Measurements from ENCODE around the gene CACNA2D2.

The CACNA2D2 gene

GRCh38 chr3:50491023-50491422, 12.4 kb downstream of the CACNA2D2 start:
- no peaks in the 10 kb centered on the region for H3K36me3 Mint-ChIP-seq
- H3K27me3 Mint-ChIP-seq: no peaks in the 10 kb centered on the region
- peaks cover 10% of the 10 kb centered on the region for H3K4me1 Mint-ChIP-seq (ENCODE audit: low read depth)
- H3K27ac Mint-ChIP-seq: no peak overlapping the region
- H3K9me3 Mint-ChIP-seq (ENCODE audit: low read depth): no peaks in the 10 kb centered on the region
- H3K4me3 Mint-ChIP-seq: no peak overlapping the region

- Mint-ChIP-seq H3K36me3 (no peaks in the 10 kb centered on the region), H3K4me1 (ENCODE audit: low read depth) (peaks cover 10% of the 10 kb centered on the region), H3K27ac (no peak overlapping the region)
These were observed 13.0 kb downstream of the CACNA2D2 start for GRCh38 chr3:50490424-50490823.

GRCh38 chr3:50487181-50487580, 16.3 kb downstream of the CACNA2D2 start:
- Mint-ChIP-seq H3K4me1 (ENCODE audit: low read depth) (peaks cover 12% of the 10 kb centered on the region), H3K4me3 (no peak overlapping the region), H3K9me3 (ENCODE audit: low read depth) (no peaks in the 10 kb centered on the region), H3K27ac (no peak overlapping the region), H3K36me3 (no peaks in the 10 kb centered on the region), H3K27me3 (no peaks in the 10 kb centered on the region)

More at GRCh38 chr3:50490424-50490823, 13.0 kb downstream of the CACNA2D2 start:
- Mint-ChIP-seq H3K9me3 (ENCODE audit: low read depth) (no peaks in the 10 kb centered on the region), H3K27me3 (no peaks in the 10 kb centered on the region), H3K4me3 (no peak overlapping the region)

- Mint-ChIP-seq H3K4me3 (no peak overlapping the region), H3K9me3 (ENCODE audit: low read depth) (no peaks in the 10 kb centered on the region), H3K27ac (no peak overlapping the region), H3K4me1 (ENCODE audit: low read depth) (peaks cover 15% of the 10 kb centered on the region), H3K27me3 (no peaks in the 10 kb centered on the region), H3K36me3 (no peaks in the 10 kb centered on the region)
These were observed 17.1 kb downstream of the CACNA2D2 start for GRCh38 chr3:50486219-50486888.

GRCh38 chr3:50484722-50485121, 18.7 kb downstream of the CACNA2D2 start:
- H3K4me3 Mint-ChIP-seq: no peak overlapping the region
- peaks cover 20% of the 10 kb centered on the region for H3K4me1 Mint-ChIP-seq (ENCODE audit: low read depth)
- H3K9me3 Mint-ChIP-seq (ENCODE audit: low read depth): no peaks in the 10 kb centered on the region
- H3K27me3 Mint-ChIP-seq: no peaks in the 10 kb centered on the region
- H3K27ac Mint-ChIP-seq: no peak overlapping the region
- no peaks in the 10 kb centered on the region for H3K36me3 Mint-ChIP-seq

DNA sequence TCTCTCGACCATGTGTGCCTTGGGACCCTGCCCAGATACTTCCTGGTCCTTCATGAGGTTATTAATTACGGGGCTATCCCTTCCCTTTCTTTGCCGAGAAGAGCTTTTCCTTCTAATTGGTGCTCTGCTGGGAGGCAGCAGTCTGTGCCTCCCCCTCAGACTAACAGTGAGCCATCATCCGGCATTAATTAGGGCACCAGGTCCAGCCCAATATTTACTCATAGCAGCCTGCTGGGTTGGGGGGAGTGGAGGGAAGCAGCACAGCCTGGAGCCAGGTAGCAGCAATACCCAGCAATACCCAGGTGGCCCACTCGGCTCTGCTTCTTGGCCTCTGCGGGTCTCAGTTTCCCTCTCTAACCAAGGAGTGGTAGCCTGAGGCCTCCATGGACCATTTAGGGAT, 20.1 kb downstream of the CACNA2D2 start:
- no peaks in the 10 kb centered on the region for H3K27me3 Mint-ChIP-seq
- H3K9me3 Mint-ChIP-seq (ENCODE audit: low read depth): no peaks in the 10 kb centered on the region
- no peak overlapping the region for H3K27ac Mint-ChIP-seq
- H3K4me3 Mint-ChIP-seq: no peak overlapping the region
- H3K4me1 Mint-ChIP-seq (ENCODE audit: low read depth): peaks cover 21% of the 10 kb centered on the region
- no peaks in the 10 kb centered on the region for H3K36me3 Mint-ChIP-seq

GRCh38 chr3:50481992-50482391, 21.4 kb downstream of the CACNA2D2 start:
- H3K36me3 Mint-ChIP-seq: no peaks in the 10 kb centered on the region

GRCh38 chr3:50480471-50480870, 23.0 kb downstream of the CACNA2D2 start:
- H3K27me3 Mint-ChIP-seq: no peaks in the 10 kb centered on the region
- peaks cover 21% of the 10 kb centered on the region for H3K4me1 Mint-ChIP-seq (ENCODE audit: low read depth)
- no peaks in the 10 kb centered on the region for H3K9me3 Mint-ChIP-seq (ENCODE audit: low read depth)
- H3K27ac Mint-ChIP-seq: no peak overlapping the region
- H3K4me3 Mint-ChIP-seq: no peak overlapping the region
- no peaks in the 10 kb centered on the region for H3K36me3 Mint-ChIP-seq

More at GRCh38 chr3:50481992-50482391, 21.4 kb downstream of the CACNA2D2 start:
- Mint-ChIP-seq H3K27me3 (no peaks in the 10 kb centered on the region), H3K4me3 (no peak overlapping the region), H3K9me3 (ENCODE audit: low read depth) (no peaks in the 10 kb centered on the region), H3K27ac (no peak overlapping the region), H3K4me1 (ENCODE audit: low read depth) (peaks cover 21% of the 10 kb centered on the region)

- Mint-ChIP-seq H3K36me3 (no peaks in the 10 kb centered on the region), H3K4me3 (no peak overlapping the region), H3K4me1 (ENCODE audit: low read depth) (peaks cover 21% of the 10 kb centered on the region), H3K27ac (peak overlapping the region; percentile 28), H3K27me3 (no peaks in the 10 kb centered on the region), H3K9me3 (ENCODE audit: low read depth) (no peaks in the 10 kb centered on the region)
These were observed 23.9 kb downstream of the CACNA2D2 start for GRCh38 chr3:50479523-50479922.

GRCh38 chr3:50478671-50479260, 24.7 kb downstream of the CACNA2D2 start:
- Mint-ChIP-seq H3K4me3 (no peak overlapping the region), H3K4me1 (ENCODE audit: low read depth) (peaks cover 27% of the 10 kb centered on the region), H3K27me3 (no peaks in the 10 kb centered on the region), H3K9me3 (ENCODE audit: low read depth) (no peaks in the 10 kb centered on the region), H3K27ac (no peak overlapping the region), H3K36me3 (no peaks in the 10 kb centered on the region)

DNA sequence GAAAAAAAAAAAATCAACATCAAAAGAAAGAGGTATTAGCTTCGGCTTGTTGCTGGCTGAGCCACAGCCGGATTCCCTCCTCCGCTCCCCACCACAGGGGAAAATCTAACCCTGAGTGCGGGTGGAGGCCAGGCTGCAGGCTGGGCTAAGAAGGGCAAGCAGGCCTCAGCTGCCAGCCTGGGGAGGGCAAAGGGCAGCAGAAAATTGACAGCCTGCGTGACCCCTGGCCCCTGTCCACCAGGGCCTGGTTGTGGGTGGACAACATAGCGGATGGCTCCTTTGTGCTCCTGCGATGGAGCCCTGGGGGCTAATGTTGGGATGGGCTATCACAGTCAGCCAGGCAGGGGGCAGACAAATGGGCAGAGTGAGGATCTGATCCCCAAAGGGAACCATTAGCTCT, 25.4 kb downstream of the CACNA2D2 start:
- Mint-ChIP-seq H3K27me3 (no peaks in the 10 kb centered on the region), H3K36me3 (no peaks in the 10 kb centered on the region), H3K27ac (no peak overlapping the region), H3K4me1 (ENCODE audit: low read depth) (peaks cover 33% of the 10 kb centered on the region), H3K4me3 (no peak overlapping the region), H3K9me3 (ENCODE audit: low read depth) (no peaks in the 10 kb centered on the region)

DNA sequence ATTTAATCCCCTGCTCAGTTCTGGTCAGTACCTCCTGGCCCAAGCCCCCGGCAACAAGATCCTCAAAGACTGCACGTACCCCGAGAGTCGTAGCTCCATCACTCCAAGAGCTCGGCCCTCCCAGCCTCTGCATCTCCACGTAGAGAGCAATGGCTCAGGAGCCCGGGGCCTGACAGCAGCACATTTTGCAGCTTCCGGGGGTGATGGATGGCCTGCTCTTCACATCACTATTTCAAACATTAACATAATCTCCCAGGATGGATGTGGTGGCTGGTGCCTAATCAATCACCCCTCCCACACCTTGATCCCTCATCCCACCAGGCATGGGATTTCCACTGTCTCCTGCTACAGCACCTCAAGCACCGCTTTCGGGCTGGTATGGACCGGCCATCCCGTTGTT, 28.1 kb downstream of the CACNA2D2 start:
- Mint-ChIP-seq H3K9me3 (ENCODE audit: low read depth) (no peaks in the 10 kb centered on the region), H3K27me3 (no peaks in the 10 kb centered on the region), H3K4me1 (ENCODE audit: low read depth) (peaks cover 20% of the 10 kb centered on the region), H3K27ac (no peak overlapping the region), H3K4me3 (no peak overlapping the region), H3K36me3 (no peaks in the 10 kb centered on the region)

DNA sequence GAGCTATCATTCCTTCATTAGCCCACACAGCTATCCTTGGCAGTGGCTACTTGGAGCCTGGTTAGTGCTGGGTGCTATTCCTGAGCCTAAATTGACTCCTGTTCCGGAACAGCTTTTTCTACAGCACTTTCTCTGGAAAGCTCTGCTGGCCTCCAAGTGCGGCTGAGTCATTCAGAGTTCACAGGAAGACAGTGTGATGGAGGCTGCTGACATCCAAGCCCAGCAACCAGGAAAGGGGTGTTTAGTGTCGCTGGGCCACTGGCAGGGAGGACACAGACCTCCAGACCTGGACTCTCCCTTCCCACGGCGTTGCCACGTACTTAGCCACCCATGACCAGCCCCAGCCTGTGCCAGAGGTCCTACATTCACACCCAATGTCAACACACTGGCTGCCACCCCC, 28.7 kb downstream of the CACNA2D2 start:
- H3K27me3 Mint-ChIP-seq: no peaks in the 10 kb centered on the region
- H3K4me1 Mint-ChIP-seq (ENCODE audit: low read depth): peaks cover 19% of the 10 kb centered on the region
- H3K9me3 Mint-ChIP-seq (ENCODE audit: low read depth): no peaks in the 10 kb centered on the region
- H3K36me3 Mint-ChIP-seq: no peaks in the 10 kb centered on the region
- no peak overlapping the region for H3K4me3 Mint-ChIP-seq
- H3K27ac Mint-ChIP-seq: no peak overlapping the region

GRCh38 chr3:50473768-50474167, 29.7 kb downstream of the CACNA2D2 start:
- no peak overlapping the region for H3K4me3 Mint-ChIP-seq
- H3K4me1 Mint-ChIP-seq (ENCODE audit: low read depth): peaks cover 17% of the 10 kb centered on the region
- no peak overlapping the region for H3K27ac Mint-ChIP-seq
- no peaks in the 10 kb centered on the region for H3K36me3 Mint-ChIP-seq
- no peaks in the 10 kb centered on the region for H3K27me3 Mint-ChIP-seq
- H3K9me3 Mint-ChIP-seq (ENCODE audit: low read depth): no peaks in the 10 kb centered on the region

GRCh38 chr3:50472958-50473357, 30.5 kb downstream of the CACNA2D2 start:
- no peaks in the 10 kb centered on the region for H3K9me3 Mint-ChIP-seq (ENCODE audit: low read depth)
- H3K36me3 Mint-ChIP-seq: no peaks in the 10 kb centered on the region
- H3K27me3 Mint-ChIP-seq: no peaks in the 10 kb centered on the region
- H3K4me3 Mint-ChIP-seq: no peak overlapping the region
- no peak overlapping the region for H3K27ac Mint-ChIP-seq
- H3K4me1 Mint-ChIP-seq (ENCODE audit: low read depth): peaks cover 17% of the 10 kb centered on the region

GRCh38 chr3:50470658-50471057, 32.8 kb downstream of the CACNA2D2 start:
- Mint-ChIP-seq H3K27ac (no peak overlapping the region), H3K27me3 (no peaks in the 10 kb centered on the region), H3K36me3 (no peaks in the 10 kb centered on the region), H3K4me3 (no peak overlapping the region), H3K4me1 (ENCODE audit: low read depth) (peaks cover 17% of the 10 kb centered on the region), H3K9me3 (ENCODE audit: low read depth) (no peaks in the 10 kb centered on the region)

Measured in activated naive CD8-positive, alpha-beta T cell (primary cell).